OCI-M2 (cell line): Measurements from ENCODE around the gene ATRN.

Experiments used
- DNase-seq: peaks from one replicate; lab custom pipeline; 2025; ENCODE audit not compliant: unreplicated experiment; lab: John Stamatoyannopoulos, UW

The ATRN gene

GRCh38 chr20:3654326-3655130 is 183.7 kb downstream of the ATRN start:
- DNase-seq, result no peak

- DNase-seq, result no peak
Observed at GRCh38 chr20:3655131-3655405, 184.2 kb downstream of the ATRN start.

GRCh38 chr20:3658019-3658715 is 187.3 kb downstream of the ATRN start:
- DNase-seq, result no peak

DNA sequence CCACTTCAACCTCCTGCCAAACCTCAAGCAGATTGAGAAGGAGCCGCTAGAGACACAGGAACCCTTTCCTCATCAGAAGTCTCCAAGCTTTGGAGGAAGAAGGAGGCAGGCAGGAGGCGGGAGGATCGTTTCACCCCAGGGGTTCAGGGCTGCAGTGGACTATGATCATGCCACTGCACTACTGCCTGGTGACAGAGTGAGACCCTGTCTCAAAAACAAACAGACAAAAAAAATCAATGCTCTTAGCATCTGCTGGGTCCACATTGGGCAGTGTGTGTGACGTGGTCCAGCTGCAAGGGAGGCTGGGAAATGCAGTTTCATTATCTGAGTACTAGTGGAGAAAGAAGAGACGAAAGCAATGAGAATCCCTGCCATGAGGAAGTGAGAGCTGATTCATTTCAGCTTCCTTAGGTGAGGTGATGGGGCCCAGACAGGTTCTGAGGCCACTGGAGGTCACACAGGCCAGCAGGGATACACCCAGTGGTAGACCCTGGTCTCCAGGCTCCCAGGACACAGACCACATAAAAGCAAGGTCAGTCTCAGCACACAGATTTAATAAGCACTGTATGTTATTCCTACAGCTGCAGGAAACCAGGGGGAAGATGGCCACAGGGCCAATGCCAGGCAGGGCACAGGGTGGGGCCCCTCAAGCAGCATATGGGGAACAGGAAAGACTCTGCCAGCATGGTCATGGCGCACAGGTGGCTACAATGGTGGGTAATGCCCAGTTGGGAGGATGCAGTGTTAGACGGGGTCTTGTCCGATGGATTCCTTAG is 188.1 kb downstream of the ATRN start:
- no peak for DNase-seq

GRCh38 chr20:3659492-3660261 is 188.9 kb downstream of the ATRN start:
- DNase-seq, result no peak

GRCh38 chr20:3660262-3661059 is 189.6 kb downstream of the ATRN start:
- no peak for DNase-seq

DNA sequence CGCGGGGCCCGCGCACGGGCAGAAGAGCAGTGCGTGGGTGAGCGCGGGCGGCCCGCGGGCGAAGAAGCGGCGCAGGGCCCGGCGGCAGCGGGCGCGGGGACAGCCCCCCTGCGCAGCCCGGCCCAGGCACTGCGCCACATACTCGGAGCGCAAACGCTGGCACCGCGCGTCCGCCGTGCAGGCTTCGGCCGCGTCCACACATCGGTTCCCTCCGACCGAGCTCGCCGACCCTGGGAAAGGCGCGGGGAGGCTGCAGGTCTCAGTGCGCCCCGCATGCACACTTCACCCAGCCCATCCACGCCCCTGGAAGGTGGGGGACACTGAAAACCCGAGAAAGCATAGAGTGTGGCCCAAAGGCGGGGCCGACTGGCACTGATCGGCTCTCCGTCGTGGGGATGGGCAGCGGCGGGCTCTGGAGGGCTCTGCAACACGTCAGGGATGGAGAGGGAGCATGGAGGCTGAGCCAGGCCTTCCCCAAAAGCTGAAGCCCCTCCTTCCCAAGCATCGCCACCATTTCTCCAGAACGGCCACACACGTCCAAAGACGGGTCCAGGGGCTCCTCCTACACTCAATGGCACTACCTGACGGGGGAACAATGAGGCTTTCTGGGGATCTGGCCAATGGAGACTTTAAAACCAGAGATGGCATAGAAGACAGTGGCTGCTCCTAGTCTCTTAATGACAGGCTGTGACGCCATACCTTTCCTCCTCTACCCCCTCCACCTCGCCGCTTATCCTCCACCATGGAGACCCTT is 190.4 kb downstream of the ATRN start:
- DNase-seq, result no peak

- no peak for DNase-seq
Observed at GRCh38 chr20:3661814-3662665, 191.2 kb downstream of the ATRN start.

DNA sequence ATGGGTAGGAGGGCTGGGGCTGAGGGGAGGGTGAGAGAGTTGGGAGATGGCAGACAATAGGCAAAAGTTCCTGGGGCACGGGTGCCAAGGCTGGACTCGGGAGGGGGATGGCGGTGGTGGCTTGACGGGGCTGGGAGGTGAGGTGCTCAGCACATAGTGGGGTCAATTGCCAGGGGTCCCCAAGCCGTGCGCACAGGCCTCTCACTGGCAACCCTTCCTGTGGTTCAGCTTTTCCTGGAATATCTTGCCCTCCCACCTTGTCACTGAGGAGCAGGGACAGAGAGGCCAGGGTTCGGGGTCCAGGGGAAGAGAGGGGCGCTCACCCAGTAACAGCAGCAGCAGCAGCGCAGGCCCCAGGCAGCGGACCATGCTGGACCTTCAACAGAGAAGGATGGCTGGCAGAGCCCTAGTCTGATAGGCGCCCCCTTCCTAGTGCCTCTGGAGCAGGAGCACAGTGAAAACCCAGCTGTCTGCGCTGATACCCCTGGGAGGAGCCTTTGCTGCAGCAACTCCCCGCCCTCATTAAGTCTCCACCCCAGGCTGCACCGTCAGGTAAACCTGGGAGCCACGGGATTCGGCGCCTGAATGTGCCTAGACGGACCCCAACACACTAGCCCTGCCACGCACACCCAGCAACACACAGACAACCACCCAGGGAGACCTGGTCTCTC is 192.3 kb downstream of the ATRN start, which contains the start of gene GFRA4:
Gene GFRA4, minus strand, starts transcription at position 369 of the 671 bp plus-strand sequence. Its CDS starts 0 bp downstream, at position 369.
- DNase-seq, result no peak

DNA sequence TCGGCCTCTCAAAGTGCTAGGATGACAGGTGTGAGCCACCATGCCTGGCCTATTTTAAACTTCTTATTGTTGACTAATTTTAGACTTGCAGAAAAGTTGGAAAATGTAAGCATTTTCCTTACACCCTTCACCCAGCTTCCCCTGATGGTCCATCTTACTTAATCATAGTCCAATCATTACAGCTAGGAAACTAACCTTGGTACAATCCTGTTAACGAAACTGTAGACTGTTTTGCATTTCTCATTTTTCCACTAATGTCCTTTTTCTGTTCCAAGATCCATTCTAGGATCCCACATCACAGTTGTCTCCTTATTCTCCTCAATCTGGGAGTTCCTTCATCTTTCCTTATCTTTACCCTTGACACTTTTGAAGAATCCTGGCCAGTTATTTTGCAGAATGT is 193.0 kb downstream of the ATRN start:
- no peak for DNase-seq

- DNase-seq, result no peak
Observed at GRCh38 chr20:3667434-3668037, 196.7 kb downstream of the ATRN start.

DNA sequence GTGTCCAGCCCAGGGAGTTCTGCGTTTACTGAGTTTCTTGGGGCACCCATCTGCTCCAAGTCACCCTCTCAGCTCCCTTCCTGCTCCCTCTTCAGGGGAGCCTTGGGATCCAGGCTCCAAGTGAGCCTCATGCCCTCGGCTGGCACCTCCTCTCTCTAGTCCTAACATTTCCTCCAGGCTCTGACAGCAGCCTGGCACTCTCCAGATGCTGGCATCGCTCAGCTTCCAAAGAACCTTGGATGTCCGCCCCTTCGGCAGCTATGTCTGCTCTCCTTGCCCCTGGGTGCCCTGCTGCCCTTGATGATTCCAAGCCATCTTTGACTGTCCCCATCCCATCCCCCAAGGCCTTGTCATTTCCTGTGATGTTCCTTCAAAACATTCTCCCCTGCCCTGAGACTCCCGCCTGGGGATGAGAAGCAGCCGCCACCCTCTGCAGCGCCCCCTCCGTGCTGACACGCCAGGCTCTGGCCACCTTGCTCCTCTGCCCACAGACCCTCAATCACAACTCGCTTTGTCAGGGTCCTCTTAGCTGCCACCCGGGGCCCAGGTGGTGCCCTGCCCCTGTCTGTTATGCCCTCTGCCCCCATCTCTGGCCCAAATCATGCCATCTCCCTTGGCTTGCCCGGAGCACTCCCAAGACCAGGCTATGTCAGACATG is 199.0 kb downstream of the ATRN start:
- DNase-seq, result no peak

DNA sequence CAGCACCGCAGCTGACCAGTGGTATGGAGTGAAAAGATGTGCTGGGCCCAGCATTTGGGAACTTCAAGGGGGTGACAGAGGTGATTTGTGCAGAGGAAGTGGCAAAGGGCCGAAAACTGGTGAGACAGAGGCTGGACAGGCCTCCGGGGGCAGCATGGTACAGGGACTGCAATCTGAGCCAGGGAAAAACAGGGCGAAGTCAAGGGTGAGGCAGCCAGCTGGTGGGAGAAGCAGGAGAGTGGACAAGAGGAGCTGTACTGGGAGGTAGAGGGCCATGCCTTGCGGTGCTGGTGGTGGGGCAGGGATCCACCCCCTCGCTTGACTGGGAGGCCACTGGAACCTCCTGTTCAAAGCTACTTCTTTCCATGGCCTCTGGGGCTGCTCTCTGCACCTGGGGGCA is 199.7 kb downstream of the ATRN start:
- DNase-seq, result no peak

GRCh38 chr20:3670945-3671344 is 200.1 kb downstream of the ATRN start:
- no peak for DNase-seq

DNA sequence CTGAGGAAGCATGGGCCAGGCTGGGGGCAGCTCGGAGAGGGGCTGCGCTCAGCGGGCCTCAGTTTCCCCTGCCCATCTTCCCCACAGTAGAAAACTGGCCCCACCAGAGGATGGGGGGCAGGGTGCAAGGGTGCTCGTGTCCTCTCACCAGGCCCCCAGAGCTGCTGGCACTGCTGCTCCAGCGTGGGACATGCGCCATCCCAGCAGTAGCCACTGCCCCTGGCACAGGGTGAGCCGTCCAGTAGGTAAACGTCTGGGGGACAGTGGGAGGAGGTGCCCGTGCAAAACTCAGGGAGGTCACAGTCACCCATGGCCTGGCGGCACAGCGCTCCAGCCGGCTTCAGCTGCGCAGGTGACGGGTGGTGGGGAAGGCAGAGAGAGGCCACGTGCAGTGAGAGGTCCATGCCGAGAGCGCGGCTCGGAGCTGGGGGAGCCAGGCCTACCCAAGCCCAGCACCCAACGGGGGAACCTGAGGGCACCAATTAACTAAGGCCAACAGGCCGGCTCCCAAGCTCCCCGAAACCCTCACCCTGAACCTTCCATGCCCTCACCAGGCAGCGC is 201.2 kb downstream of the ATRN start:
- DNase-seq, result no peak

GRCh38 chr20:3672547-3673171 is 201.8 kb downstream of the ATRN start:
- no peak for DNase-seq
